Activated T-cell treated with anti-CD3 and anti-CD28 coated beads, Interleukin-2, amount 50 U/mL, for 1 hour (primary cell): ENCODE results near the gene TNFRSF18.
"Not testable (repeated sequence)": the region's sequence is repeated elsewhere in the genome, so short reads cannot be mapped to it uniquely, and the experiment has no call there.

ENCODE experiments used
- DNase-seq: peaks from one replicate; pipeline ENCODE4 v3.0.0-alpha.2; 2020

The TNFRSF18 gene

GRCh38 chr1:1196431-1197187 is 9.8 kb downstream of the TNFRSF18 start:
- DNase-seq, result peak; percentile 20

GRCh38 chr1:1195726-1196125 is 10.7 kb downstream of the TNFRSF18 start:
- not testable (repeated sequence) for DNase-seq

- no peak for DNase-seq
Measured at GRCh38 chr1:1194723-1195122, 11.7 kb downstream of the TNFRSF18 start.

GRCh38 chr1:1191734-1192133 is 14.7 kb downstream of the TNFRSF18 start:
- DNase-seq, result no peak

GRCh38 chr1:1189111-1189510 is 17.3 kb downstream of the TNFRSF18 start:
- DNase-seq, result no peak

GRCh38 chr1:1187938-1188337 is 18.5 kb downstream of the TNFRSF18 start:
- DNase-seq, result no peak

- DNase-seq, result no peak
Measured at GRCh38 chr1:1185101-1185765, 21.2 kb downstream of the TNFRSF18 start.

- no peak for DNase-seq
Measured at GRCh38 chr1:1183833-1184775, 22.3 kb downstream of the TNFRSF18 start.

GRCh38 chr1:1183221-1183747 is 23.1 kb downstream of the TNFRSF18 start:
- no peak for DNase-seq

GRCh38 chr1:1182491-1183220 is 23.7 kb downstream of the TNFRSF18 start:
- no peak for DNase-seq

- no peak for DNase-seq
Measured at GRCh38 chr1:1181938-1182410, 24.4 kb downstream of the TNFRSF18 start.

- DNase-seq, result no peak
Measured at GRCh38 chr1:1181129-1181937, 25.1 kb downstream of the TNFRSF18 start.

- DNase-seq, result no peak
Measured at GRCh38 chr1:1179983-1180861, 26.2 kb downstream of the TNFRSF18 start.

GRCh38 chr1:1179346-1179982 is 26.9 kb downstream of the TNFRSF18 start:
- DNase-seq, result no peak

- no peak for DNase-seq
Measured at GRCh38 chr1:1178794-1179331, 27.5 kb downstream of the TNFRSF18 start.

GRCh38 chr1:1177452-1178206 is 28.8 kb downstream of the TNFRSF18 start:
- DNase-seq, result no peak

- no peak for DNase-seq
Measured at GRCh38 chr1:1176931-1177330, 29.5 kb downstream of the TNFRSF18 start.

- not testable (repeated sequence) for DNase-seq
Measured at GRCh38 chr1:1176063-1176761, 30.2 kb downstream of the TNFRSF18 start.
